Measurements from ENCODE around the gene DSCAML1. TPM values are rescaled to one million over a fixed set of nuclear protein-coding genes. Genes with fewer than 3 reads are reported as not detected.

DSCAML1 gene
- total RNA-seq, 6 experiments from 2014 or later = not detected

GRCh38 chr11:117563556-117563955, 233.5 kb downstream of the DSCAML1 start:
- no peaks in the 10 kb centered on the region for H3K4me1 Mint-ChIP-seq (ENCODE audit: low read depth)
- no peak overlapping the region for H3K27ac Mint-ChIP-seq

GRCh38 chr11:117562136-117562535, 234.9 kb downstream of the DSCAML1 start:
- no peaks in the 10 kb centered on the region for H3K4me1 Mint-ChIP-seq (ENCODE audit: low read depth)
- H3K4me3 Mint-ChIP-seq = no peak overlapping the region
- H3K36me3 Mint-ChIP-seq (ENCODE audit: low read depth) = no peaks in the 10 kb centered on the region
- no peak for TF ChIP-seq CTCF (IDR thresholded peaks at IDR 0.05)
- no peaks in the 10 kb centered on the region for H3K9me3 Mint-ChIP-seq
- H3K27me3 Mint-ChIP-seq (ENCODE audit: insufficient read depth) = peaks cover 43% of the 10 kb centered on the region
- H3K27ac Mint-ChIP-seq = no peak overlapping the region
- no peak for DNase-seq

More at GRCh38 chr11:117563556-117563955, 233.5 kb downstream of the DSCAML1 start:
- no peak for TF ChIP-seq CTCF (IDR thresholded peaks at IDR 0.05)
- Mint-ChIP-seq H3K4me3 (no peak overlapping the region), H3K27me3 (ENCODE audit: insufficient read depth) (peaks cover 40% of the 10 kb centered on the region), H3K9me3 (no peaks in the 10 kb centered on the region), H3K36me3 (ENCODE audit: low read depth) (no peaks in the 10 kb centered on the region)
- DNase-seq = no peak

DNA sequence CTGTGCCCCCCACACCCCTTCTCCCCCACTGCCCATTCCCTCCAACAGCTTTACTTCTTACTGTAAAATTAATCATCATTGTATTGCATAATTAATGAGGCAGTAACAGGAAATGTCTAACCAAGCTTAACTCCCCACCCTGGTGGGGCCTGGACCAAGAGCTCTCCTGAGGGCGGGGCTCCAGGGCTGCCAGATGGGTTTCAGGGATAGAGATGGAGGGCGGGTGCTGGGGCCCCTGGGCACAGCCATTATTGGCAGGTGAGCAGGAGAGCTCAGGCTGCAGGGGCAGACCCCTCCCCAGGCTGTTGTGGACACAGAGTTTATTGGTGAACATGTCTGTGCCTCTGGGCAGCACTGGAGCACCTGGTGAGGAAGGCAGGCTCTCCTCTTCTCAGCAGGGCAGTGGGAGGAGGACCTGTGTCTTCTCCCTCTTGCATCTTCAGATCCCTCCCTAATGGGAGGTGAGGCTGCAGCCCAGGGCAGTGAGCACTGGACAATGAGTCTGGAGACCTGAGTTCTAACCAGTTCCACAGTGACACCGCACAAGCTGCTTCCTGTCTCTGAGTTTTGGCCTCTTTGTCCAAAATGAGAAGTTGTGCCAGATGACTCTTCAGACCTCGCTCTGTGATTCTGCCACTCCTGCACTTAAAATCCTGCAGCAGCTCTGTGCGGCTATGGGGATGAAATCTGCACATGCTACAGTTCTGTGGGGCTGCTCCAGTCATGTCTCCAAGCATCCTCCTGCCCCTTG, 236.1 kb downstream of the DSCAML1 start:
- DNase-seq = no peak
- no peak for TF ChIP-seq CTCF (IDR thresholded peaks at IDR 0.05)
- H3K9me3 Mint-ChIP-seq = no peaks in the 10 kb centered on the region
- H3K27ac Mint-ChIP-seq = no peak overlapping the region
- peaks cover 47% of the 10 kb centered on the region for H3K27me3 Mint-ChIP-seq (ENCODE audit: insufficient read depth)
- no peaks in the 10 kb centered on the region for H3K4me1 Mint-ChIP-seq (ENCODE audit: low read depth)
- H3K4me3 Mint-ChIP-seq = no peak overlapping the region
- H3K36me3 Mint-ChIP-seq (ENCODE audit: low read depth) = no peaks in the 10 kb centered on the region

DNA sequence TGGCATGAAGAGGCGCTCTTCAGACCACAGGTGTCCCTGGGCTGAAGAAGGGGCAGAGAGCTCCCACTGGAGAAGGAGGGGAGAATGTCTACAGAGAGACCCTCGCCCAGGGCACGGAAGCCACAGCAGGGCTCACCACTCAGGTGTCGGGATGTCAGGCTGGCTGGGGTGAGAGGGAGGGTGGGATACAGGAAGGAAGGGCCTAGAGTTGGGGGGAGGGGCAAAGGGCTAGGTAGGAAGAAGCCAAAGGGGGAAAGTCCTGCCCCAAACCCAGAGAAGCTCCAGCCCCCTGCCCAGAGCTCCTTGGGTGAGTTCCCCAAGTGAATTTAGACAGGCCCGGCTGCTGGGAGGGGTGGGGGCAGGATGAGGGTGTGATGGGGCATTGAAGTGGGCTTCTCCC, 237.3 kb downstream of the DSCAML1 start:
- no peak for DNase-seq
- no peak overlapping the region for H3K4me3 Mint-ChIP-seq
- no peak for TF ChIP-seq CTCF (IDR thresholded peaks at IDR 0.05)
- H3K27ac Mint-ChIP-seq = no peak overlapping the region
- no peaks in the 10 kb centered on the region for H3K4me1 Mint-ChIP-seq (ENCODE audit: low read depth)
- H3K9me3 Mint-ChIP-seq = no peaks in the 10 kb centered on the region
- peaks cover 46% of the 10 kb centered on the region for H3K27me3 Mint-ChIP-seq (ENCODE audit: insufficient read depth)
- H3K36me3 Mint-ChIP-seq (ENCODE audit: low read depth) = no peaks in the 10 kb centered on the region

GRCh38 chr11:117557361-117557760, 239.7 kb downstream of the DSCAML1 start:
- no peak for TF ChIP-seq CTCF (IDR thresholded peaks at IDR 0.05)
- peaks cover 53% of the 10 kb centered on the region for H3K27me3 Mint-ChIP-seq (ENCODE audit: insufficient read depth)
- no peaks in the 10 kb centered on the region for H3K4me1 Mint-ChIP-seq (ENCODE audit: low read depth)
- no peaks in the 10 kb centered on the region for H3K36me3 Mint-ChIP-seq (ENCODE audit: low read depth)
- no peaks in the 10 kb centered on the region for H3K9me3 Mint-ChIP-seq
- DNase-seq = no peak
- no peak overlapping the region for H3K27ac Mint-ChIP-seq
- H3K4me3 Mint-ChIP-seq = no peak overlapping the region
